Measurements from ENCODE around the gene ZNF655. TPM values are rescaled to one million over a fixed set of nuclear protein-coding genes. Genes with fewer than 3 reads are reported as not detected.
"Not testable (repeated sequence)": the region's sequence is repeated elsewhere in the genome, so short reads cannot be mapped to it uniquely, and the experiment has no call there.

Gene ZNF655
- polyA plus RNA-seq, 1 donor, result 46.1 TPM

DNA sequence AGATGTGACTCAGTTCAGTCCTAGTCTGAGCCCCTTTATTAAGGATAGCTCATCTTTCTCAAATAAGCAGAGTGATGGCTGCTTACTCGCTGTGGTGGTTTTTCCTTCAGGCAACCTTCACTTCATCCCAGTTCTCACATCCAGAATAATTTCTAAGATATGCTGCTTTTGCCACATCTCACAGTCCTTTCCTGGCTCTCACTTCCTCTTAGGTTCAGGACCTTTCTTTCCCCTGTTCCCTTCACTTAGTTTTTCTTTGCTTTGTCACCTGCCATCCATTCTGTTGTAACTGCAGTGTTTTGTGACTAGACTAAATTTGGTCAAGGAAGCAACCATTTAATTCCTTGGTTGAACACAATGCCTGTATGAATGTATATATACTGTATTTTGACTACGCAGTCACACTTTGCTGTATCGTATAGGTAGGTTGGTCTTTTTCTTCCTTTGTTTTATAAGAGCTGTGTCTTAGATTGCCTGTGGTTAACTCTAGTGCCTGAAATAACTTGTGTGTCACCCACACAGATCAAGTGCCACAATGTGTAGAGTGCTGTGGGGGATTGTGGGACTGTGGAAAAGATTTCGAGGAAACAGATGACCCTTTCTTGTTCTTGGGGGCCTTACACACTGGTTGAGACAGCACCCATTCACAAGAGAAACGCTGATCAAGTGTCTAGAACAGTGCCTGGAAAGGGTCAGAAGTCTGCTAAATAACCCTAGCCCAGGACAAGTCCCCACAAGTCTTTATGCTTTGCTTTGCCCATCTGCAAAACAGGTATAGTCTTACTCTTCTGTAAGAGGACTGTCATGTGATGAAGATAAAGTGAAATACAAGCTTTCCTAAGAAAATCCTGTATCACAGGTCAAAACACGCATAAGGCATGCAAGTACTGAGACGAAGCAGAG is 2.6 kb downstream of the ZNF655 start:
- DNase-seq (ENCODE audit: low read depth), result no peak

DNA sequence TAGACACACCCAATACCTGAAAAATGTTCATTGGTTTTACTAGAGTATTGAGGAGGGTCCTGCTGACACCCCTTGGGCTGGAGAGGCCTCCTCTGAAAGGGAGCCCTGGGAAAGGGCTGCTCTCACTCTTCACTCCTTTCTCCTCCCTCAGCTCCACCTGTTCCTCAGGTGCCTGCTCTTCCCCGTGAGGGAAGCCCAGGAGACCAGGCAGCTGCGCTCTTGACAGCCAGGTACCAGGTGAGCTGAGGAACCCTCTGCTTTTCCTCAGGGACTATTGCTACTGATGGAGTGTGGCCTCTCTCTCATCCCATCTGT is 3.3 kb downstream of the ZNF655 start:
- no peak for DNase-seq (ENCODE audit: low read depth)

DNA sequence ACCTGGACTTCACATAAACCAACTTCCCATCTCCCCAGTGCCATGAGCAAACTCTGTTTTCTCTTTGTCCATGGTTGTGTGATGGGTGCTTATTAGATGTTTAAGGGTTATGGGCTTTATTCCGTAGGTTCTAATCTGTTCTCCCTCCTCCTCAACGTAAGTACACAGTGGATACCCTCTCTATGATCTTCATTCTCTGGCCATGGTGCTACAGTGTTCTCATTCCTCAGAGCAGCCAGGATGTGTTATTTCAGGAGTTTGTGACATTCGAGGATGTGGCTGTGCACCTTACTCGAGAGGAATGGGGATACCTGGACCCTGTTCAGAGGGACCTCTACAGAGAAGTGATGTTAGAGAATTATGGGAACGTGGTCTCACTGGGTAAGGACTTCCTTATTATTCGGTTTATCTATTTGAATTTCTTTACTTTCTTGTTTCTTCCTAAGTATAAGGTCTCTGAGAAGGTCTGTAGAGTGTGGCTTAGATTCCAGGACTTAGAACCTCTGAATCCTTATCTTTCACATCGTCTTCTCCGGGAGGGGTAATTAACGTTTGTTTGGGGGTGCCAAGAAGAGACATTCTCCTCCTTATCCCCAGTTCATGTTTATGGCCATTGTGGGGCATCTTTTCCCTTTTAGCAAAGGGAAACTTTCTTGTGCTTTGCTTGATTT is 3.8 kb downstream of the ZNF655 start:
- DNase-seq (ENCODE audit: low read depth), result no peak

DNA sequence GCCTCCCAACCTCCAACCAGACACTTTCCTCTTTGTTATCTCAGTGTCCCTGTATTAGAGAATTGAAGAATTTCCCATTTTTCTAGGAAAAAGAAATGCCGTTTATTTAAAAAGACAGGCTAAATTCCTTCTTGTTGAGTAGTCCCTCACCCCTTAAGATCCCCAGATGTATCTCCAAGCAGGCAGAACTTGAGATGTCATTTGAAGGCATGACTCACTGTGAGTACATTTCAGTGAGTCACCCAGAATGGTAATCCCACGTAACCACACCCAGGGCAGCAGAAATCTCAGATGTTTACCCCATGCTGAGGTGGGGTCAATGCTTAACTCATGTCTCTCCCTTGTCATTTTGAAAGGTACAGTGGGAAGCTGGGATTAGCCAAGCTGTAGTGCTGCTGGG is 4.4 kb downstream of the ZNF655 start:
- DNase-seq (ENCODE audit: low read depth), result no peak

DNA sequence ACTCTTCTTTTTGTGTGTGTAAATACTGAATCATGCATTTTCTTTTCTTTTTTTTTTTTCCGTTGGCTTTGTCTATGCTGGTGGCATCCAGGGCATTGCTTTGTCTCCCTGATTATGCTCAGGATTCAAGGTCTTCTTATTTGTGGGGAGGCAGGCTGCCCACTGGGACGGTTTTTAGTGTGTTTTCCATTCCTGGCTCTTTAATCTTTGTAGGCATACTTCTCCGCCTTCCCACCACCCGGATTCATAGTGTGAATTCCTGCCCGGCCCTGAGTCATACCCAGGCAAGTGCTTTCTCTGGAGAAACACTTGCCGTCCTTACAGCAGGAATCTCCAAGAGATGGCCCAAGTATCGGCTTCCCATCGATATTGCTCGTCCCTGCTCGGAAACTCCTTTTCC is 5.2 kb downstream of the ZNF655 start:
- DNase-seq (ENCODE audit: low read depth), result no peak

DNA sequence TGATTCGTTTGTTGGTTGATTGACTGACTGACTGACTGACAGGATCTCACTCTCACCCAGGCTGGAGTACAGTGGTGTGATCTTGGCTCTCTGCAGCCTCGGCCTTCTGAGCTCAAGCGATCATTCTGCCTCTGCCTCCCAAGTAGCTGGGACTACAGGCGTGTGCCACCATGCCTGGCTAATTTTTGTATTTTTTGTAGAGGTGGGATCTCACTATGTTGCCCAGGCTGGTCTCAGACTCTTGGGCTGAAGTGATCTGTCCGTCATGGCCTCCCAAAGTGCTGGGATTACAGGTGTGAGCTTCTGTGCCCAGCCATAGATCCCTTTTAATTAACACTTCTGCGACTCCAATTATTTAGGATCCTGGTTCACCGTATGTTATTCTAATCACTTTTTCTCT is 10.3 kb downstream of the ZNF655 start:
- DNase-seq (ENCODE audit: low read depth), result not testable (repeated sequence)

DNA sequence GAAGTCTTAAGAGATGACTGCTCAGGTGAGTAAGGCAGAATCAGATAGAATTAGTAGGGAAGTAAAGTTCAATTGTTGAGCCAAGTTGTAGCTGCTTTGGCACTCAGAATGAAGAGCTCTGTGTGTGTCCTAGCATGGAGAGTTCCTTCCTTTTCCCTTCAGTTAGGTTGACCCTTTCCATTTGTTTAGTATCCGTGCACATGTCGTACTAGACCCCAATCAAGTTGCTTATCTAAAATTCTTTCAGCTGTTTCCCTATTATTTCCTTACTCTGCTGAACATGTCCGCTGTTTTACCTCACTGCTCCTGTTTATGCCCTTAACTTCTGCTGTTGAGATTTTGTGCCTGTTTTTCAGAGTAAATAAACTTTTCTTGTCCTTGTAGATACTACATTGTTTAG is 13.3 kb downstream of the ZNF655 start:
- no peak for DNase-seq (ENCODE audit: low read depth)

DNA sequence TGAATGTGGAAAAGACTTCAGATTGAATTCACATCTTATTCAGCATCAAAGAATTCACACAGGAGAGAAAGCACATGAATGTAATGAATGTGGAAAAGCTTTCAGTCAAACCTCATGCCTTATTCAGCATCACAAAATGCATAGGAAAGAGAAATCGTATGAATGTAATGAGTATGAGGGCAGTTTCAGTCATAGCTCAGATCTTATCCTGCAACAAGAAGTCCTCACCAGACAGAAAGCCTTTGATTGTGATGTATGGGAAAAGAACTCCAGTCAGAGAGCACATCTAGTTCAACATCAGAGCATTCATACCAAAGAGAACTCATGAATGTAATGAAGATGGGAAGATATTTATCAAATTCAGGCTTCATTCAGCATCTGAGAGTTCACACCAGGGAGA is 14.8 kb downstream of the ZNF655 start:
- no peak for DNase-seq (ENCODE audit: low read depth)

DNA sequence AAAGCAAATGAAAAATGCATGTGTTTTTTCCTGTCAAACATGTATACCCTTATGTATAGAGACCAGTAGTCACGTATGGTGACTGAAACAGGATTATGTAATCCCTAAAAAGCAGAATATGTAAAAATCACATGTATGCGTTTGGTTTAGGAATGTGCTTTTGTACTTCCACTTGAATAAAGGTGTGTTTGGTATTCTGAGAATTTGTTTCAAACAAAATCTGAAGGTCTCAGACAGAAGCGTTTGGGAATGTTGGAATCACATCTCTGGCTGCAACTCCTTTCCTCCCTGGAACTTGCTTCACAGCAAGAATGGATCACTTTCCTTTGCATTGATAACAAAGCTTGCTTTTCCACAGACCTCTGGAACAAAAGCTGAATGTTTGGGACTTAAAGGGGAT is 17.8 kb downstream of the ZNF655 start:
- DNase-seq (ENCODE audit: low read depth), result no peak

DNA sequence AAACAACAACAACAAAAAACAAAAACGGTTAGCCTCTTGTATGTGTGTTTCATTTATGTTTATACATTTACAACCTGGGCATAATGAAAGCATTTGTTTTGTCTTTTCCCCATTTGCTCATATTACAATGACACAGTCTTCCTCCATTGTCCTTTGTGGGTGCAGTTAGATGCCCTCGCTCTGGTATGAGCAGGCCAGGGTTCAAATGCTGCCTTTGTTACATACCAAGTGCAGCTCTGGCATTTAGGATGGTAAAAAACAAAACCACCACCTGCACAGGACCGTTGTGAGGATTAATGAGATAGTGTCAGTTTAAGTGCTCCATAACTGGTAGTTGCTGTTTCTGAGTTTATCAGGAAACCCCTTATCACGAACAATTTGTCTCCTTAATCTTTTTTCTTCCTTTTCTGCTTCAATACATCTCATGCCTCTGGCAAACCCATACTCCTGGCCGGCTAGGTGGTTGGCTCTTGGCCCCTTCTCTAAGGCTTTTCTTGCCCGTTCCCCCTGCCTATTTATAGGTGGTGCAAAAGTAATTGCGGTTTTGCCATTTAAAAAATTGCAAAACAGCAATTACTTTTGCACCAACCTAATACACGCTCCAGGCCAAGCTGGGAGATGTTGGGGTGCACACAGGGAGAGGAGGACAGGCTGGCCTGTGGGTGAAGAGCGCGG is 21.0 kb downstream of the ZNF655 start:
- no peak for DNase-seq (ENCODE audit: low read depth)

DNA sequence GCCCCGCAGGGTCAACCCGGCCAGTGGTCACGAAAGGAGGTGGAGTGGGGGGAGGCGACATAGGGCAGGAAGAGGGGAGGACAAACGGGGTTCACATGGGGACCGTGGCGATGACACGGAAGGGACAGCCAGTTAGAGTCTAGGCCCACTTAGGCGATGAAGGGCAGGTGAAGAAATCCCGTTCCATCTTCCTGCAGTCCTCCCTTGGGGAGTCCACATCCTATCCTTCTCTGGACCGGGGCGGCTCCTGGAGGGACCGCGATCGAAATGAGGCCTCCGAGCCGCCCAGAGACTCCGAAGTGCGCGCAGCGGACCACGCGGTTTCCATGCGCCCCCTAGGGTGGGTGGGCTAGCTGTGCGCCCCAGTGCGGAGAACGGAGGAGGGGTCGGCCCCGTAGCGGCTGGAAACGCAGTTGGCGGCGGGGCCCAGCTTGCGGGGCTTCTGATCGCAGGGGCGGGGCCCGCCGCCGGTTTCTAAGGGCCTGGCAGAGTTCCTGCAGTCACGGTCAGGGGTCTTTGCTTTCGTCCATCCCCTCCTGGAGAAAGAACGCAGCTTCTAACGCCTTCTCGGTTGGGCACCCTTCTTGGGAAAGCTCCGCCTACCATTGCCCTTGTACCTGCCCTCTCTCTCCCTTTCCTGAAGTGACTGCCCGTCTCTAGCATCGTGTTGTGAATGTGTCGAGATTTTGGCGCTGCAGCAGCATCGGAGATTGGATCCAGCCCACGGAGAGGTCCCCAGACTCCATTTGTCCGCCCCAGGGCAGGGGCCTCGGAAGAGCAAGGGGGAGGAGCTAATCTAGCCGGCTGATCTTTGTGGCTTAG is 21.7 kb downstream of the ZNF655 start:
- DNase-seq (ENCODE audit: low read depth), result no peak

DNA sequence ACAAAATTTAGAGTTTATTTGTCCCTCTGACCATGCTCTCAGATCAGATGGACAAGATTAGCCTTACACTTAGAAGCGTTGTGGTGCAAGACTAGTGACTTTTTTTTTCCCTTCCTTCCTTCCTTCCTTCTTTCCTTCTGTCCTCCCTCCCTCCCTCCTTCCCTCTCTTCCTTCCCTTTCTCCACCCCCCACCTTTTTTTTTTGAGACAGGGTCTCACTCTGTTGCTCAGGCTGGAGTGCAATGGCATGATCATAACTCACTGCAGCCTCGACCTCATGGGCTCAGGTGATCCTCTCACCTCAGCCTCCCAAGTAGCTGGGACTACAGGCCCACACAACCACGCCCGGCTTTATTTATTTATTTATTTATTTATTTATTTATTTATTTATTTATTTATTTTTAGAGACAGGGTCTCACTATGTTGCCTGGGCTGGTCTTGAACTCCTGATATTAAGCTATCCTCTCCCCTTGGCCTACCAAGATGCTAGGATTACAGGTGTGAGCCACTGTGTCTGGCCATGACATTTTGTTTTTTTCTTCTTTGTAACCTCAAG is 22.4 kb downstream of the ZNF655 start:
- not testable (repeated sequence) for DNase-seq (ENCODE audit: low read depth)

DNA sequence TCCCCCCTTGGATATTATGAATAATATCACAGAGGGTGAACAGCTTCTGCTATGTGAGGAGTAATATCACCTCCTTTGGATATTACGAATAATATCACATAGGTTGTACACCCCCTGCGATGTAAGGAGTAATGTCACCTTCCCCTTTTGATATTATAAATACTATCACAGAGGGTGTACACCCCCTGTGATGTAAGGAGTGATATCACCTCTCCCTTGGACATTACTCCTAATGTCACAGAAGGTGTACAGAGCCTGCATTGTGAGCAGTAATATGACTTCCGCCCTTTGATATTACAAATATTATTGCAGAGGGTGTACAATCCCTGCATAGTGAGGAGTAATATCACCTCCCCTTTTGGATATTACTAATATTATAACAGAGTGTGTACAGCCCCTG is 30.4 kb downstream of the ZNF655 start:
- DNase-seq (ENCODE audit: low read depth), result no peak

DNA sequence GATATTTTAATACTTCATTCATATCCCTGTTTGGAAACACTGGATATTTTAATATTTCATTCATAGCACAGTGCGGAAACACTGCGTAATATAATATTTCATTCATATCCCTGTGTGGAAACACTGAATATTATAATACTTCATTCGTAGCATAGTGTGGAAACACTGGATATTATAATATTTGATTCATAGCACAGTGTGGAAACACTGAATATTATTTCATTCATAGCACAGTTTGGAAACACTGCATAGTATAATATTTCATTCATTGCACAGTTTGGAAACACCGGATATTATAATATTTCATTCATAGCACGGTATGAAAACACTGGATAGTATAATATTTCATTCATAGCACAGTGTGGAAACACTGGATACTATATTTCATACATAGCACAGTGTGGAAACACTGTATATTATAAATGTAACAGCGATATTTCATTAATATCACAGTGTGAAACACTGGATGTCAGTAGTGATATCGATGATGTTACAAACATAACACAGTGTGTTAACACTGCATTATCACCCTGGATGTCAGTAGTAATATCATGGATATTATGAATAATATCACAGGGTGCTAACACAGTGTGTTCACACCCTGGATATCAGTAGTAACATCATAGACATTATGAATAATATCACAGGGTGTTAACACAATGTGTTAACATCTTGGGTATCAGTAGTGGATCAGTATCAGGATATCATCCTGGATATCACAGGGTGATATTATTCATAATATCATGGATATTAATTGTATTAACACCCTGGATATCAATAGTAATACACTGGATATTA is 36.7 kb downstream of the ZNF655 start:
- DNase-seq (ENCODE audit: low read depth), result no peak

DNA sequence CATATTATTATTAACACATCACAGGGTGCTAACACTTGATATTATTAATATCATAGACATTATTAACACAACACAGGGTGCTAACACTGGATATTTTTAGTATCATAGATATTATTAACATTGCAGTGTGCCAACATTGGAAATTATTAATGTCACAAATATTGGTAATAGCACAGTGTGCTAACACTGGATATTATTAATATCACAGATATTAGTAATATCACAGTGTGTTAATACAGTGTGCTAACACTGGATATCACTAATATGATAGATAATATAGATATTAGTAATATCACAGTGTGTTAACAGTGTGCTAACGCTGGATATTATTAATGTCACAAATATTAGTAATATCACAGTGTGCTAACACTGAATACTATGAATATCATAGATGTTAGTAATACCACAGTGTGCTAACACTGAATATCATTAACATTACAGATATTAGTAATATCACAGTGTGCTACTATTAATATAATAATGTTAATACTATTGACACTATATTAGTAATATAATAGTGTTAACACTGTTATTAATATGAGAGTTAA is 38.0 kb downstream of the ZNF655 start:
- no peak for DNase-seq (ENCODE audit: low read depth)

DNA sequence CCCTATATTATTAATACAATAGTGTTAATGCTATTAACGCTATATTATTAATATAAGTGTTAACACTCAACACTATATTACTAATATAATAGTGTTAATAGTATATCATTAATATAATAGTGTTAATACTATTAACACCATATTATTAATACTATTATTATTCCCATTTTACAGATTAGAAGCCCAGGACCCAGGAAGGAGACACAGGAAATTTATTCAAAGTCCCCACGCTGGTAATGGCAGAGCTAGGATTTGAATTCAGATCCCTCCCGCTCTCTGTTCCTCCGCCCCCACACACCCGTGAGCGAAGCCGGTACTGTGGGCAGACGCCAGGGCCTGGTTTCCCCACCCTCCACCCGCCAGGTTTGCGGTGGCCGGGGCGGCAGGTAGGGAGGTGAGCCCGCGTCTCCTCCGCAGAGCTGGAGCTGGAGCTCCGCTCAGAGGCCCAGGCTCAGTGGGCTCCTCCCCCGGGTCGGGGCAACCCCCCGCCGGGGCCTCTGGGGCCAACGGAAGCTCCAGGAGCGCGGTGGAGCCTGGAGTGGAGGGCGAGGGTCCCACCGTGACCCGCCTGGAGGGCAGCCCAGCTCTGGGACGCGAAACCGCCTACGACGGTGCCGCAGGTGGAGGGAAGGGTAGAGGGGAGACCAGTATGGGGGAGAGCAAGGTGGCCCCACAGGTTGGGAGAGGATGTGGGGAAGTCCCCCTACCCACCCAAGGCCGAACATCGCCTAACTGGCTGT is 39.5 kb downstream of the ZNF655 start, which contains the start of gene TMEM225B:
Gene TMEM225B, plus strand, starts transcription at position 506 of the 740 bp plus-strand sequence. CDS start 6,122 bp downstream, outside the sequence.
- no peak for DNase-seq (ENCODE audit: low read depth)

DNA sequence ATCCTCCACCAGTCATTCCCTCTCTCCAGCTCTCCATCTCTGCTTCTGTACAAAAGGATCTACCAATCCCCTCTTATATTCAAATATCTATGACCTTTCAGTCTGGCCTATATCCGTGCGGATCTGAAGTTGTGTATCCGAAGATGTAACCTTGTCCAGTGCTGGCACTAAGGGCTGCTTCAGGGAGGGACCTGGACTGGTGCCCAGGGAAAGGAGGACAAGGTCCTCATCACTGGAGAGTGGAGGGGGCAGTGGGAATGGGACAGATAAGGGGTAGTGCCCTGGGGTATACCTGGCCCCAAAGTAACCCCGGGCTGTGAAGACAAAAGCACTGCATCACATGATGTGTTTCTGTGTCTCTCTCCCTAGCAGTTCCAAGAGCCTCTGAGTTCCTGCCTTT is 41.4 kb downstream of the ZNF655 start:
- no peak for DNase-seq (ENCODE audit: low read depth)

DNA sequence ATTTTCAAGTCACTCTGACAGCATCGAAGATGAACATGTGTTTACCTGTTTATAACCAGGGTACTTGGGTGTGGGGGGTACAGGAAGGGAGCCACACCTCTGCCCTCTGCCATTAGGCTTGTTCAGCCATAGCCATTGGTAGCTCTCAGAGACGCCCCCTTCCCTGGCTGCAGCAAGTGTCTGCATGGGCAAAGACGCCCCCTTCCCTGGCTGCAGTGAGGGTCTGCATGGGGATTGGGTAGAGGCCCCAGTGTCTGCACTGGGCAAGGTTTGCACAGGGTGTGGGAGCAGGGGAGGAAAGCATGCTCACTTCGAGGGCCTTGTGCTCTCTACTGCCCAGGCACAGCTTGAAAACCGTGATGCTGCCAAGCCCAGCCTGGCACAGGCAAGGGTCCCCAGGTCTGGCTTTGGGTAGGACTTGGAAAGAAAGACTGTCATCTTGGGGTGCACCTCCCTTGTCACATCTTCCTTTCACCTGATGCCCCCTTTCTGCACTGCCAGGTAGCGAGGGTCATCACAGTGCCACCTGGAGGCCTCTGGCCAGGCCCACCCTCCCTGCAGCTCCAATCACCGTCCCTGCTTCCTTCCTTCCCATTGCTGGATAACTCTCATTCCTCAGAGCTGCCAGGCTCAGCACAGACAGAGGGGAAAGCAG is 43.3 kb downstream of the ZNF655 start:
- DNase-seq (ENCODE audit: low read depth), result no peak

DNA sequence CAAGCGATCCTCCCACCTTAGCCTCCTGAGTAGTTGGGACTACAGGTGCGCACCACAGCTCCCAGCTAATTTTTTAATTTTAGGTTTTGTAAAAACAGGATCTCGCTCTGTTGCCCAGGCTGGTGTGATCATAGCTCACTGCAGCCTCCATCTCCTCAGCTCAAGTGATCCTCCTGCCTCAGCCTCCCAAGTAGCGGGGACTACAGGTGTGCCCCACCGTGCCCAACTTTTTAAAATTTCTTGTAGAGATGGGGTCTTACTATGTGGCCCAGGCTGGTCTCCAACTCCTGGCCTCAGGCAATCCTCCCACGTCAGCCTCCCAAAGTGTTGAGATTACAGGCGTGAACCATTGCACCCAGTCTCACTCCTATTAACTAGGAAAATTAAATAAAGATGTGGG is 47.1 kb downstream of the ZNF655 start:
- no peak for DNase-seq (ENCODE audit: low read depth)

Measured in forelimb muscle (tissue), 1 donor.